Pons (tissue), 1 donor: ENCODE results near the gene PROSER3.
"Not testable (repeated sequence)": the region's sequence is repeated elsewhere in the genome, so short reads cannot be mapped to it uniquely, and the experiment has no call there.

ENCODE experiments used
- DNase-seq: peaks from one replicate; pipeline ENCODE4 v3.0.0-alpha.2; 2016; ENCODE audit warnings: low spot score

Gene PROSER3

GRCh38 chr19:35722897-35723296 is 35.1 kb upstream of the PROSER3 start:
- DNase-seq = no peak

GRCh38 chr19:35723671-35724070 is 34.3 kb upstream of the PROSER3 start:
- no peak for DNase-seq

- DNase-seq = not testable (repeated sequence)
These were observed 33.8 kb upstream of the PROSER3 start for GRCh38 chr19:35724132-35724531.

GRCh38 chr19:35724560-35724959 is 33.4 kb upstream of the PROSER3 start:
- no peak for DNase-seq

DNA sequence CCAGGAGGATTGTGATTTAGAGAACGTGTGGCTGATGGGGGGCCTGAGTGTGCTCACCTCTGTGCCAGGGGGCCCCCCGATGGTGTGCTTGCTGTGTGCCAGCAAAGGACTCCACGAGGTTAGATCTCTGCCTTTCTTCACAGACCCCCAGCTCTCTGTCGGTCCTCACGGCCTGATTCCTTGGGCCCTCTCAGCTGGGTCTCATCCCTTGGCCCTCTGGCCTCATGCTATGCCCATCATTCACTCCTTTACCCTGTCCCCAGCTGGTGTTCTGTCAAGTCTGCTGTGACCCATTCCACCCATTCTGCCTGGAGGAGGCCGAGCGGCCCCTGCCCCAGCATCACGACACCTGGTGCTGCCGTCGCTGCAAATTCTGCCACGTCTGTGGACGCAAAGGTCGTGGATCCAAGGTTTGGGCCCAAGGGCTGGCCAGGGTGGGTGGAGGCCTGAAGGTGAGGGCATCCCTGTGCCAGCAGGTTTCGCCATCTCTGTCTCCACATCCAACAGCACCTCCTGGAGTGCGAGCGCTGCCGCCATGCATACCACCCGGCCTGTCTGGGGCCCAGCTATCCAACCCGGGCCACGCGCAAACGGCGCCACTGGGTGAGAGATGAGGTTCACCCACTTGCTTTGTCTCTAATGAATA is 32.6 kb upstream of the PROSER3 start:
- DNase-seq = no peak

DNA sequence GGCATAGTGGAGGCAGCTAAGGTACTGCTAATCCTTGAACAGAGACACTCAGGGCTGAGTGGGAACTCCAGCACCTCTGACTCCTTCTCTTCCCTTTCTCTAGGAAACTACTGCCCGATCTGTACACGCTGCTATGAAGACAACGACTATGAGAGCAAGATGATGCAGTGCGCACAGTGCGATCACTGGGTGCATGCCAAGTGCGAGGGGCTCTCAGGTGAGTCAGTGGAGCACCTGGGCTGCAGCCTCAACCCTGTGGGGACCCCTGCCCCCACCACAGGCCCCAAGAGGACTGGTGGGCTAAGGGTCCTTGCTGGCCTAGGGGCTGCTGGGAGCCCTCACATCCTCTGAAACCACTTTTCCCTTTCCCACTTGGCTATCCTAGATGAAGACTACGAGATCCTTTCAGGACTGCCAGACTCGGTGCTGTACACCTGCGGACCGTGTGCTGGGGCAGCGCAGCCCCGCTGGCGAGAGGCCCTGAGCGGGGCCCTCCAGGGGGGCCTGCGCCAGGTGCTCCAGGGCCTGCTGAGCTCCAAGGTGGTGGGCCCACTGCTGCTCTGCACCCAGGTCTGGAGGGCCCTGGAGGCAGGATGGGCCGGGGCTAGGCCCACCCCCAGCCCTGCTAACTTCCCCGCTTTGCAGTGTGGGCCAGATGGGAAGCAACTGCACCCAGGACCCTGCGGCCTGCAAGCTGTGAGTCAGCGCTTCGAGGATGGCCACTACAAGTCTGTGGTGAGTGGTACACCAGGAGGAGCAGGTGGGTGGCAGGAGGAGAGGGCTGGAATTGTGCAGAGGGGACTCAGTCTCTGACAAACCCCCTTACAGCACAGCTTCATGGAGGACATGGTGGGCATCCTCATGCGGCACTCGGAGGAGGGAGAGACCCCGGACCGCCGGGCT is 30.7 kb upstream of the PROSER3 start:
- no peak for DNase-seq

DNA sequence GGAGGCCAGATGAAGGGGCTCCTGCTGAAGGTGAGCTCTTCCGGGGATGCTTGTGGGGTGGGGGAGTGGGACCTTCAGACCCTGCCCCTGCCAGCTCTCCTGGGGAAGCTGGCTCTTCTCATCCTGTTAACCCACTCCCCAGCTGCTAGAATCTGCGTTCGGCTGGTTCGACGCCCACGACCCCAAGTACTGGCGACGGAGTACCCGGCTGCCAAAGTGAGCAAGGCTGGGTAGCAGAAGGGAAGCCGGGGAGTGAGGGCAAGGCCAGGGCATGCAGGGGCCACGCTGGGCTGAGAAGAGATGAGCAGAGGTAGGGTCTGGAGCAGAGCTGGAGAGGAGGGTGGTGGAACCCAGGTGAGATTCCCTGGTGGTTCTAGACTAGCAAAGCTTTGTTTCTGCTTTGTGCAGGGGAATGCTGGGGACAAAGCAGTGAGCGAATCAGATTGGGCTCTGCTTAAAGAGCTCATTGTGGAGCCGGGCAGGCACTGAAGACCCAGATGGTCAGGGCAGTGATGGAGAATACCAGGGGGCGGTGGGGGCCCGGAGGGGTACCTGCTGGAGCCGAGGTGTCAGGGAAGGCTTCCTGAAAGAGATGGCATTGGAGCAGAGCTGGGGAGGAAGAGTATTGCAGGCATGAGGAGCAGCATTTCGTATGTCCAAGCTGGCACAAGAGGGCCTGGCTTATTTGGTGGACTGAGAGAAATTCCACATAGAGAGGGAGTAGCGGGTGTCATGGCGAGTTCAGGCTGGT is 29.8 kb upstream of the PROSER3 start:
- DNase-seq = no peak

- DNase-seq = no peak
These were observed 29.0 kb upstream of the PROSER3 start for GRCh38 chr19:35729021-35729420.

GRCh38 chr19:35729763-35730162 is 28.2 kb upstream of the PROSER3 start:
- DNase-seq = no peak

DNA sequence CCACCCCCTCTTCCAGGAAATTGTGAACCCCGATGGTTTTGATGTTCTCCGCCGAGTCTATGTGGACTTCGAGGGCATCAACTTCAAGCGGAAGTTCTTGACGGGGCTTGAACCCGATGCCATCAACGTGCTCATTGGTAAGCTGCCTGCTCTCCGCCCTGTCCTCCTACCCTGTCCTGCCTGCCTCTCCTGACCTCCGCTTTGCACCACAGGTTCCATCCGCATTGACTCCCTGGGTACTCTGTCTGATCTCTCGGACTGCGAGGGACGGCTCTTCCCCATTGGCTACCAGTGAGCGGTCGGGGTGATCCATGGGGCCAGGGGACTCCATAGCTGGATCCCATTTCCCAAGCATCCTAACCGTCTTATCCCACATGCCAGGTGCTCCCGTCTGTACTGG is 27.6 kb upstream of the PROSER3 start:
- DNase-seq = no peak

DNA sequence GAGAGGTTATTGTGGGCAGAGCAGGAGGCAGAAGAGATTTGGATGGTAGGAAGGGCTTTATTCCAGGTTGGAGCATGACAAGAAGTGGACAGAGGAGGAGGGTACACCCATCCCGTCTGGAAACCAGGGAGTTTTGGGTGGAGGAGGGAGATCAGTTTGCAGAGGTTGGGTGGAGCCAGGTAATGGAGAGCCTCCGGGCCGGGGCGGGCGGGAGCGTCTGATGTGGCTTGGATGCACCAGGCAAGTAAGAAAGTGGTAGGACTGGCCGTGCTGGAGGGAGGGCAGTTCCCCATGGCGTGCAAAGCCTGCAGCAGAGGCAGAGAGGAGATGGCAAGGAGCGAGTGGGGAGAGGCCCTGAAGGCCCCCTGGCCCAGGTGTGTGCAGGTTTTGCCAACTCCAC is 26.6 kb upstream of the PROSER3 start:
- no peak for DNase-seq

DNA sequence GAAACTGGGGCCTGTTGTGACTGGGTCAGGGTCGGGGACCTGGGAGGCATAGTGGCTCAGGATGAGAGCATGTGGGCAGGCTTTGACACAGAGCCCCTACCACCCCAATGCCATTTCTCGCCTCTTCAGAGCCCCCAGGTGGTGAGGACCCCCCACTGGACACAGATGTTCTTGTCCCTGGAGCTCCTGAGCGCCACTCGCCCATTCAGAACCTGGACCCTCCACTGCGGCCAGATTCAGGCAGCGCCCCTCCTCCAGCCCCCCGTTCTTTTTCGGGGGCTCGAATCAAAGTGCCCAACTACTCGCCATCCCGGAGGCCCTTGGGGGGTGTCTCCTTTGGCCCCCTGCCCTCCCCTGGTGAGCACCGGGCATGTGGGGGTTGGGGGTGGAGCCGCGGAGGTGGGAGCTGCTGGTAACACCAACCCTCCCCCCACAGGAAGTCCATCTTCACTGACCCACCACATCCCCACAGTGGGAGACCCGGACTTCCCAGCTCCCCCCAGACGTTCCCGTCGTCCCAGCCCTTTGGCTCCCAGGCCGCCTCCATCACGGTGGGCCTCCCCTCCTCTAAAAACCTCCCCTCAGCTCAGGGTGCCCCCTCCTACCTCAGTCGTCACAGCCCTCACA is 26.1 kb upstream of the PROSER3 start:
- no peak for DNase-seq

DNA sequence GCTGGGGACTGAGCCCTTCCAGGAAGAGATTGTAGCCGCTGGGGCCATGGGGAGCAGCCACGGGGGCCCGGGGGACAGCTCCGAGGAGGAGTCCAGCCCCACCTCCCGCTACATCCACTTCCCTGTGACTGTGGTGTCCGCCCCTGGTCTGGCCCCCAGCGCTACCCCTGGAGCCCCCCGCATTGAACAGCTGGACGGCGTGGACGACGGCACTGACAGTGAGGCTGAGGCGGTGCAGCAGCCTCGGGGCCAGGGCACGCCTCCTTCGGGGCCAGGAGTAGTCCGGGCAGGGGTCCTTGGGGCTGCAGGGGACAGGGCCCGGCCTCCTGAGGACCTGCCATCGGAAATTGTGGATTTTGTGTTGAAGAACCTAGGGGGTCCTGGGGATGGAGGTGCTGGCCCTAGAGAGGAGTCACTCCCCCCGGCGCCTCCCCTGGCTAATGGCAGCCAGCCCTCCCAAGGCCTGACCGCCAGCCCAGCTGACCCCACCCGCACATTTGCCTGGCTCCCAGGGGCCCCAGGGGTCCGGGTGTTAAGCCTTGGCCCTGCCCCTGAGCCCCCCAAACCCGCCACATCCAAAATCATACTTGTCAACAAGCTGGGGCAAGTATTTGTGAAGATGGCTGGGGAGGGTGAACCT is 25.3 kb upstream of the PROSER3 start:
- no peak for DNase-seq

GRCh38 chr19:35733180-35734125 is 24.5 kb upstream of the PROSER3 start:
- no peak for DNase-seq

DNA sequence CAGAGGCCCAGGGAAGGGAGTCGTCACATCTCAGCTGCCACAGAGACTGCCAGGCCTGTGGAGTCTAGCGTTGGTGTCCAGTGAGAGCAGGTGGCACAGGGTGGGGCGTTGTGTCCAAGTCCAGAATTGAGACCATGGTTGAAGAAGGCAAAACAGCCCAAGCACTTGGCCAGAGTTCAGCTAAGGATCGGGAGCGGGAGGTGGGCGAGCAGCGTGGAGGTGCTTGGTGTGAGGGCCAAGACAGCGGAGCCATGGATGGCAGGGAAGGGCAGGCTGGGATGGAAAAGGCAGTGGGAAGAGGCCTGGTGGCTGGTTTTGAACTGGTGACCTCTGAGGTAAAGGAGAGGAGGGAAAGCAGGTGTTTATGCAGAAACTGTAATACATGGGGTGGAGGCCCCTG is 23.7 kb upstream of the PROSER3 start:
- no peak for DNase-seq

DNA sequence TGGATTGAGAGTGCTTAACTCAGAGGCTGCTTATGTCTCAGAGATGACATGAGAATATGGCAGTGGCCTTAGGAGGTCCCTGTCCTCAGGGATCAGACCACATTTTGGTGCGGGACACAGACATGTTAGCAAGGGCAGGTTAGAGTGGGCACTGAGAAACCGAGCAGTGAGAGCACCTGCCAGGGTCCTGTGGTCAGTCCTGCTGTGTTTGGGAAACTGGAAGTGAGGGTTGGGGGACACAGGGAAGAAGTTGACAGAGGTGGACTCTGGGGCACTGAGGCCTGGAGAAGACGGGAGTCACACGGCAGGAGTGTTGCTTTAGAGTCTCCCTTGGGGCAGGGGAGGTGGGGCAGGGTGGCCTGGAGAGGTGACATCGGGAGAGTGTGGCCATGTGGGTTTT is 23.1 kb upstream of the PROSER3 start:
- no peak for DNase-seq

DNA sequence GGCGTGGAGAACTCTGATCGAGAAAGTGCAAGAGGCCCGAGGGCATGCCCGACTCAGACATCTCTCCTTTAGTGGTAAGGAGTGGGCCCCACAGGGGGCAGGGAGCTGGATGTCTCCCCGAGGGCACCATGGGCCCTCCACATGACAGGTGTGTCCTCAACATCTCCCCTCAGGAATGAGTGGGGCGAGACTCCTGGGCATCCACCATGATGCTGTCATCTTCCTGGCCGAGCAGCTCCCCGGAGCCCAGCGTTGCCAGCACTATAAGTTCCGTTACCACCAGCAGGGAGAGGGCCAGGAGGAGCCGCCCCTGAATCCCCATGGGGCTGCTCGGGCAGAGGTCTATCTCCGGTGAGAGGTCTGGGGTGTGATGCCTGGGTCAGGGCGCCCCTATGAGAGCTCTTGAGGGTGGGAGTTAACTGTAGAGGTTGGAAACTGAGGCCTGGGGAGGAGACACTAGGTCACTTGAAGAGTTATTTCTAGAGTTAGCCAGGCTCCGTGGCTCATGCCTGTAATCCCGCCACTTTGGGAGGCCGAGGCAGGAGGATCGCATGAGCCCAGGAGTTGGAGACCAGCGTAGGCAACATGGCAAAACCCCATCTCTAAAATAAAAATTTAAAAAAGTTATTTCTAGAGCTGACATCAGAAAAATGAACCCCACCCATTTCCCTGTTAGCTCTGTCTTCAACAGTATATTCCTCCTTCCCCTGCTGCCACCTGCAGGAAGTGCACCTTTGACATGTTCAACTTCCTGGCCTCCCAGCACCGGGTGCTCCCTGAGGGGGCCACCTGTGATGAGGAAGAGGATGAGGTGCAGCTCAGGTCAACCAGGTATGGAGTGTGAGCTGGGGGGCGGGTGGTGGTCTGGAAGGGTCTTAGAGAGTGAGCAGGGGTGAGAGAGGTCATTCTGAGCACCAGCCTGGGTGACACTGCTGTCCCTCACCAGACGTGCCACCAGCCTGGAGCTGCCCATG is 20.8 kb upstream of the PROSER3 start:
- DNase-seq = no peak

DNA sequence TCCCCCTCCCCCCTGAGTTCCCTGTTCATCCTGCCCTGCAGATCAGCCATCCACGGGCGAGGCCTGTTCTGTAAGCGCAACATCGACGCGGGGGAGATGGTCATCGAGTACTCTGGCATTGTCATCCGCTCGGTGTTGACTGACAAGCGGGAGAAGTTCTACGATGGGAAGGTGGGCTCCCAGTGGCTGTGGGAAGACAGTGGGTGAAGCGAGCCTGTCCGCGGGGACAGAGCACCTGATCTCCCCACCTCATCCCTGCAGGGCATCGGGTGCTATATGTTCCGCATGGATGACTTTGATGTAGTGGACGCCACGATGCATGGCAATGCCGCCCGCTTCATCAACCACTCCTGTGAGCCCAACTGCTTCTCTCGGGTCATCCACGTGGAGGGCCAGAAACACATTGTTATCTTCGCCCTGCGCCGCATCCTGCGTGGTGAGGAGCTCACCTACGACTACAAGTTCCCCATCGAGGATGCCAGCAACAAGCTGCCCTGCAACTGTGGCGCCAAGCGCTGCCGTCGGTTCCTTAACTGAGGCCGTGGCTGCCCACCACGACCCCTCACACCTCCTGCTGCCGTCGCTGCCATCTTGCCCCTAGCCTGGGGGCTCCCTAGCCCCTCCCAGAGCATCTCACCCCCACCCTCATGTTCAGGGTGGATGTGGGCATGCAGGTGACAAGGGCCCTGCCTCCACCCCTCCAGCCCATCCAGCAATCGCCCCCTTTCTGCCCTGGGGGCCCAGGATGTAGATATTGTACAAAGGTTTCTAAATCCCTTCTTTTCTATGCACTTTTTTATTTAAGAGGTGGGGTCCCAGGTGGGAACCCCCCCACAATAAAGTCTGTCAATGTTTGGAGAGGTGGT is 19.7 kb upstream of the PROSER3 start:
- no peak for DNase-seq

GRCh38 chr19:35738887-35739229 is 19.1 kb upstream of the PROSER3 start:
- DNase-seq = no peak
